GM19324 (cell line): ENCODE data around the gene HLA-DRB1.
"Not testable (repeated sequence)": the region's sequence is repeated elsewhere in the genome, so short reads cannot be mapped to it uniquely, and the experiment has no call there.

Experiments used
- ATAC-seq: cut with Tn5 transposase; IDR thresholded peaks from one replicate; pipeline ENCODE4 v1.9.1; 2021; ENCODE audit warnings: mild to moderate bottlenecking, moderate library complexity; ENCODE audit not compliant: unreplicated experiment, low FRiP score

HLA-DRB1 gene

GRCh38 chr6:32609731-32610640 is 20.3 kb upstream of the HLA-DRB1 start:
- ATAC-seq = peak; percentile 91

DNA sequence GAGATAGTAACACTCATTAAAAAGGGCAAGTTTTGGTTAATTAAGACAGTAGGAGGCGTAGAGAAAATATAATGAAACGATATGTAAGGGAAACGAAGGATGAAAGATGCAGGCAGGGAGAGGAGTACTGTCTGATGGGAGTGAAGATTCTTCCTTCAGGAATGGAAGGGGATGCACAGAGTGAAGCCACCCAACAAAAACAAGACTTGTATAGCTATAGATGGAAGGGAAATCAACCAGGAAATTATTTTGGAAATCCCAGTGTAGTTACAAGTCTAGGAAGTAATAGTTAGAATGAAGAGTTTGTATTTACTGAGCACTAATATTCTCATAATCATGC is 19.7 kb upstream of the HLA-DRB1 start:
- peak; percentile 20 for ATAC-seq

GRCh38 chr6:32608362-32608761 is 18.7 kb upstream of the HLA-DRB1 start:
- ATAC-seq = no peak

- no peak for ATAC-seq
Measured at GRCh38 chr6:32607988-32608298, 18.3 kb upstream of the HLA-DRB1 start.

- ATAC-seq = no peak
Measured at GRCh38 chr6:32607263-32607987, 17.8 kb upstream of the HLA-DRB1 start.

- no peak for ATAC-seq
Measured at GRCh38 chr6:32604434-32604877, 14.8 kb upstream of the HLA-DRB1 start.

DNA sequence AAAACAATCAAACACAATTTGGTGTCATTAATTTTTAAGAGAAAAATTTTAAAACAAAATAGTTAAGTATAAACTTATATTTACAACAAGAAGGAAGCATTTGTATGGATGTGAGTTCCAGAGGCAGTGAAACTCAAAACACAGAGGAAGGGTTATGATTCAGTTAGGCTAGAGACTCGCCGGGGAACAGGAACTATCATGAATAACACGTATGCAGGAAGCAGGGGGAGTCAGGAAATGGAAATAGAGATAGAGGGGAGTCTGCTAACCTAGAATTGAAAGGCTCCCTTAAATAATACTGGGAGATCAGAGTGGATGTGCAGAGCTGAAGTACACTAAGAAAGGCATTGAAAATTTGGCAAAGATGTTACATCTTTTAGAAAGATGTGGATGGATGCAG is 14.2 kb upstream of the HLA-DRB1 start:
- ATAC-seq = no peak

GRCh38 chr6:32603222-32603621 is 13.6 kb upstream of the HLA-DRB1 start:
- ATAC-seq = no peak

- ATAC-seq = no peak
Measured at GRCh38 chr6:32602383-32602782, 12.7 kb upstream of the HLA-DRB1 start.

DNA sequence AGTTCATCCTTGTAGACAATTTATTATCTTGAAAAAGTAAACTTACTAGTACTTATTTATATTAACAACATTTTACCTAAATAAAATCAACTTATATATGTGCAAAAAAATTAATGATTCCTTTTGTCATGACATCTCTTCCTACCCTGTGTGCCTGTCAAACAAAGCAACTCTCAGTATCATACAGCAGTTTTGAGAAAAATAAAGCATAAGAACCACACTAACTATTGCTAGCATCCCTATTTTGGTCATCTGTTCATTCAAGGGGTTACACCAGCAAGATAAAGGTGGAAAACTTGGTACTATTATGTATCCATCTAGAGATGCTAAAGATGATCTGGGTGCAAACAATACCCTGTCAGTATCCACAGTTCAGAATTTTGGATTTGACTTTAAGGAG is 7.4 kb upstream of the HLA-DRB1 start:
- no peak for ATAC-seq

DNA sequence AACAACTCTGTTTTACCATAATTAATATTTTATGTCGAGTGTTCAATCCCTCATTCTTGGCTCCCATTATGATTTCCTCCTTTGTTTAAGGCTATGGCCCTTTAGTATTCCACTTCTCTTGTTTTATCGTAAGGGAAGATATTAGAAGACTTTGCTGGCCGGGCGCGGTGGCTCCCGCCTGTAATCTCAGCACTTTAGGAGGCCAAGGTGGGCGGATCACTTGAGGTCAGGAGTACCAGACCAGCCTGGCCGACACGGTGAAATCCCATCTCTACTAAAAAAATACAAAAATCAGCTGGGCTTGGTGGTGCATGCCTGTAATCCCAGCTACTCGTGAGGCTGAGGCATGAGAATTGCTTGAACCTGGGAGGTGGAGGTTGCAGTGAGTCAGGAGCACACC is 1.1 kb upstream of the HLA-DRB1 start:
- not testable (repeated sequence) for ATAC-seq

DNA sequence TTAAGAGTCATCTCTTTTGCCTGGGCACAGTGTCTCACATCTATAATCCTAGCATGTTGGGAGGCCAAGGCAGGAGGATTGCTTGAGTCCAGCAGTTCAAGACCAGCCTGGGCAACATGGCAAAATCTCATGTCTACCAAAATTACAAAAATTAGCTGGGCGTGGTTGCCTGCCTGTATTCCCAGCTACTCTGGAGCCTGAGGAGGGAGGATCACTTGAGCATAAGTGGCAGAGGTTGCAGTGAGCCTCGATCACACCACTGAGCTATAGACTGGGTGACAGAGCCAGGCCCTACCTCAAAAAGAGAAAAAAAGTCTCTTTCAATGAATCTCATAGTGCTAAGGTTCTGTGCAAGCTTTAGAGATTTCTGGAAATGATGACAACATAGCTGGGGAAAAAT is 1.5 kb downstream of the HLA-DRB1 start:
- ATAC-seq = no peak

GRCh38 chr6:32583527-32583898 is 6.1 kb downstream of the HLA-DRB1 start:
- ATAC-seq = no peak

- no peak for ATAC-seq
Measured at GRCh38 chr6:32581315-32582095, 8.1 kb downstream of the HLA-DRB1 start.

- ATAC-seq = no peak
Measured at GRCh38 chr6:32580593-32580992, 9.1 kb downstream of the HLA-DRB1 start.

- ATAC-seq = no peak
Measured at GRCh38 chr6:32578962-32579361, 10.7 kb downstream of the HLA-DRB1 start.

GRCh38 chr6:32577493-32577892 is 12.2 kb downstream of the HLA-DRB1 start:
- not testable (repeated sequence) for ATAC-seq

DNA sequence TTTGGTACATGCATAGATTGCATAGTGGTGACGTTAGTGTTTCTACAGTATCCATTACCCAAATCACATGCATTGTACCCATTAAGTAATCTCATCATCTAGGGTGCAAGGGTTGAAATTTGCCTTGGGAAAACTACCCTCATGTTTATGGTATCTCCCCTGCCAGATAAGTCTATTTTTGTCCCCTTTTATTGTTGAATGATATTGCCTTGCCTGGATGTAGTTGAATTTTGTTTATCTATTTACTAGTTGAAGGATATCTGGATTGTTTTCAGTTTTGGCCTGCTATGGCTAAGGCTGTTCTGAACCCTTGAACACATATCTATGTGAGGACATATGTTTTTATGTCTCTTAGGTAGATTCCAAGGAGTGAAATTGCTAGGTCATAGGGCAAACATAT is 13.4 kb downstream of the HLA-DRB1 start:
- no peak for ATAC-seq

GRCh38 chr6:32570363-32570905 is 19.2 kb downstream of the HLA-DRB1 start:
- ATAC-seq = no peak

GRCh38 chr6:32568561-32568960 is 21.1 kb downstream of the HLA-DRB1 start:
- no peak for ATAC-seq

DNA sequence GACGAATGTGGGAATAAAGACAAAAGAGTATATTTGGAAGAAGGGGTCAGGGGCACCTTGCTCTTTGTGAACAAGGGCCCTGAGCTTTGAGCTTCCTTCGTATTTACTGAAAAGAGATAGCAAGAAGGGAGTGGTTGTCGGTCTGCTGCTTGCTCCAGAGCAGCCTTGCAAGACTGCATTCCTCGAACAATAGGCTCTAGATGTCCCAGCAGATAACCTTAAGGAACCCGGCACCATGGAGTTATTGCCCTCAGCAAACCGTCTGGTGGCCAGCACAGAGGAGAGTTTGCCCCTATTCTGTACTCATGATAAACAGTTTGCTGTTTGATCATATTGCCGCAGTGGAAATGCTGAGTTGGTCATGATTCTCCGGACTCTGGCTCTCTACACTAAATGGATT is 22.7 kb downstream of the HLA-DRB1 start:
- ATAC-seq = no peak
